Mucosa of rectum (tissue), 2 donors: ENCODE data around the gene MRPS10.
"Not testable (repeated sequence)": the region's sequence is repeated elsewhere in the genome, so short reads cannot be mapped to it uniquely, and the experiment has no call there.

ENCODE experiments used
- H3K27ac ChIP-seq, 2 donors: one replicate each; pipeline ENCODE4 v1.7.0; 2013; ENCODE audit warnings: inconsistent platforms in 2 of 2, low read depth in 2 of 2, low read length in 2 of 2
- H3K27me3 ChIP-seq, 2 donors: one replicate each; pipeline ENCODE4 v1.7.0; 2013; ENCODE audit warnings: low read length in 2 of 2; ENCODE audit not compliant: control insufficient read depth in 2 of 2, insufficient read depth in 2 of 2
- H3K36me3 ChIP-seq, 2 donors: one replicate each; pipeline ENCODE4 v1.7.0; 2013; ENCODE audit warnings: low read length in 2 of 2; ENCODE audit not compliant: control insufficient read depth in 2 of 2, insufficient read depth in 2 of 2
- H3K4me1 ChIP-seq, 2 donors: one replicate each; pipeline ENCODE4 v1.7.0; 2013; ENCODE audit warnings: low read length in 2 of 2, mild to moderate bottlenecking in 1 of 2; ENCODE audit not compliant: control insufficient read depth in 2 of 2, insufficient read depth in 2 of 2
- H3K4me3 ChIP-seq, 2 donors: one replicate each; pipeline ENCODE4 v1.7.0; 2013; ENCODE audit warnings: low read length in 2 of 2
- H3K9ac ChIP-seq, 2 donors: one replicate each; pipeline ENCODE4 v1.7.0; 2013; ENCODE audit warnings: low read length in 2 of 2, low read depth in 1 of 2, mild to moderate bottlenecking in 1 of 2
- H3K9me3 ChIP-seq, 2 donors: one replicate each; pipeline ENCODE4 v1.7.0; 2013; ENCODE audit warnings: low read length in 2 of 2; ENCODE audit not compliant: control insufficient read depth in 2 of 2
- donor health status: healthy.
- donor health status: Normal muscosa, but diverticular disease.

MRPS10 gene

DNA sequence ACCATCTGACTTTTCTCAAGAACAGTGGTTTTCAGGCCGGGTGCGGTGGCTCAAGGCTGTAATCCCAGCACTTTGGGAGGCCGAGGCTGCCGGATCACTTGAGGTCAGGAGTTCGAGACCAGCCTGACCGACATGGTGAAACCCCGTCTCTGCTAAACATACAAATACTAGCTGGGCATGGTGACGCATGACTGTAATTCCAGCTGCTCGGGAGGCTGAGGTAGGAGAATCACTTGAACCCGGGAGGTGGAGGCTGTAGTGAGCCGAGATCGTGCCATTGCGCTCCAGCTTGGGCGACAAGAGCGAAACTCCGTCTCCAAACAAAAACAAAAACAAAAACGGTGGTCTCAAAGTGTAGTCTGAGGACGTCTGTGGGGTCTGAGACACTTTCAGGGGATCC is 1.2 kb downstream of the MRPS10 start:
- Histone ChIP-seq H3K4me1 (peaks cover 5 to 10% of the 10 kb centered on the region in 2 donors), H3K9ac (peak overlapping the region in 1 of 2 donors; percentile 80), H3K36me3 (peaks cover 16 to 24% of the 10 kb centered on the region in 2 donors), H3K4me3 (peak overlapping the region in 1 of 2 donors; percentile 93)
- H3K27me3 ChIP-seq, H3K9me3 ChIP-seq, H3K27ac ChIP-seq: not testable (repeated sequence)

DNA sequence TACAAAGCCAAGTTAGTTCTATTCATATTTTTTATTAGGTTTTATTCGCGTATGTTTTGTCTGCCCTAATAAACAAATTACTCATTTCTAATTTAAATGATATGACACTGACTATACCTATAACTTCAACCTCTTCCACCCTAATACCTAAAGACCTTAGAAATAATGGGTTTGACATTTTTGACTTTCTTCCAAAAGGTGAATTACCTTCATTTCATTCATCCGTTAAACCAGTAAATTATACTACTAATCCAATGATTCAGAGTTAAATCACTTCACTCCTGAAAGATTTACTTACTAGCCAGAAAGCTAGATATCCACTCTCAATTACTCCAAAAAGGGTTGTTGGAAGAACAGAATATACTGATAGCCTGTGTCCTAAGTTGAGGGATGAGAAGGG is 5.2 kb downstream of the MRPS10 start:
- H3K4me1 ChIP-seq = peaks cover 5 to 10% of the 10 kb centered on the region in 2 donors
- H3K9ac ChIP-seq = no peak overlapping the region
- H3K9me3 ChIP-seq = no peaks in the 10 kb centered on the region
- H3K4me3 ChIP-seq = no peak overlapping the region
- no peak overlapping the region for H3K27ac ChIP-seq
- H3K27me3 ChIP-seq = no peaks in the 10 kb centered on the region
- H3K36me3 ChIP-seq = peaks cover 40 to 53% of the 10 kb centered on the region in 2 donors

GRCh38 chr6:42211726-42212125 is 5.9 kb downstream of the MRPS10 start:
- Histone ChIP-seq H3K36me3 (peaks cover 41 to 53% of the 10 kb centered on the region in 2 donors), H3K27ac (no peak overlapping the region)

GRCh38 chr6:42210551-42210950 is 7.1 kb downstream of the MRPS10 start:
- Histone ChIP-seq H3K9me3 (no peaks in the 10 kb centered on the region), H3K36me3 (peaks cover 44 to 53% of the 10 kb centered on the region in 2 donors), H3K4me3 (no peak overlapping the region), H3K27ac (no peak overlapping the region), H3K4me1 (no peaks in the 10 kb centered on the region), H3K27me3 (no peaks in the 10 kb centered on the region), H3K9ac (no peak overlapping the region)

More at GRCh38 chr6:42211726-42212125, 5.9 kb downstream of the MRPS10 start:
- peaks cover 3 to 5% of the 10 kb centered on the region in 2 donors for H3K4me1 ChIP-seq
- H3K4me3 ChIP-seq = no peak overlapping the region
- H3K27me3 ChIP-seq = no peaks in the 10 kb centered on the region
- no peaks in the 10 kb centered on the region for H3K9me3 ChIP-seq
- no peak overlapping the region for H3K9ac ChIP-seq

DNA sequence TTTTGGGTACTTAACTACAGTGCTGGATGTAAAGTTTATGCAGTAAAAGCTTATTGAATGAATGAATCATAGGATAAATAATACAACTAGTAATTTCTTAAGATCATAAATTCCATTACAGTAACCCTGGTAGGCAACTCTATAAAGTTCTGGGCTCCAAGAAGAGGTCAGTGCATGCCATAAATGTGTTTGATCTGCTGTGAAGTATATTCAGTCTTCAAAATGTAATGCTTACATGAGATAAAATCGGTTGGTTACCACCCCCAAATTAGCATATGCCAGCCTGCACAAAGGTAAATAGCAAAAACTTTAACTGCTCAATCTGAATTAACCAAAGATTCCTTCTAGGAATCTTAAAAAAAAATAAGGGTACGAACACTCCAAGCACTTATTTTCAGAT is 10.1 kb downstream of the MRPS10 start:
- H3K36me3 ChIP-seq = peaks cover 34 to 38% of the 10 kb centered on the region in 2 donors
- not testable (repeated sequence) for H3K9me3 ChIP-seq, H3K4me3 ChIP-seq, H3K4me1 ChIP-seq, H3K9ac ChIP-seq, H3K27ac ChIP-seq, H3K27me3 ChIP-seq

- Histone ChIP-seq H3K27me3 (no peaks in the 10 kb centered on the region), H3K9me3 (no peaks in the 10 kb centered on the region), H3K36me3 (peaks cover 17 to 18% of the 10 kb centered on the region in 2 donors), H3K4me3 (no peak overlapping the region), H3K4me1 (no peaks in the 10 kb centered on the region), H3K9ac (no peak overlapping the region), H3K27ac (no peak overlapping the region)
Observed at GRCh38 chr6:42204768-42205282, 12.8 kb downstream of the MRPS10 start.

- Histone ChIP-seq H3K4me1 (no peaks in the 10 kb centered on the region), H3K4me3 (no peak overlapping the region), H3K27me3 (no peaks in the 10 kb centered on the region), H3K9ac (no peak overlapping the region), H3K36me3 (peaks cover 2 to 6% of the 10 kb centered on the region in 2 donors), H3K27ac (no peak overlapping the region), H3K9me3 (no peaks in the 10 kb centered on the region)
Observed at GRCh38 chr6:42203183-42203582, 14.5 kb downstream of the MRPS10 start.

DNA sequence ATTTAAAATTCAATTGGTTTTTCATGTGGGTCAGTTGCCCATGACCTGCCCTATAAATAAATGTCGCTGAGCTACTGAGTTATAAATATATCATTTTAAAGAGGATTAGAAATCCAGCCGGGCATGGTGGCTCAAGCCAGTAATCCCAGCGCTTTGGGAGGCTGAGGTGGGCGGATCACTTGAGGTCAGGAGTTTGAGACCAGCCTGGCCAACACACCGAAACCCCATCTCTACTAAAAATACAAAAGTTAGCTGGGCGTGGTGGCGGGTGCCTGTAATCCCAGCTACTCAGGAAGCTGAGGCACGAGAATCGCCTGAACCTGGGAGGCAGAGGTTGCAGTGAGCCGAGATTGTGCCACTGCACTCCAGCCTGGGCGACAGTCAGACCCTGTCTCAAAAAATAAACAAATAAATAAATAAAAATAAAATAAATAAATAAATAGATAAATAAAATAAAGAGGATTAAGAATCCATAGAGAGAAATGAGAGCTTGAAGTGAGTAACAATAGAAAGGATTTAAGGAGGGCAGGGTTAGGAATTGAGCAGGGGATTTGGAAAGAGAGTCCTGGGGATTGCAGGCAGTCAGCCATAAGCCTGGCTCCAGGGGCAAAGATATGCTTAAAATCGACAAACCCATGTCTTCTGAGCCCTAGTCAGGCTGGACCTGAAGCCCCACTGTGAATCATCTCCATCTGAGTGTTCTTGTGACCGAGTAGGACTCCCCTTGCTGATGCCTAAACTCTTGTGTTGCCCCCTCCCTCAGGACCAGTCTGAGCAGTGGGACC is 15.3 kb downstream of the MRPS10 start:
- H3K9me3 ChIP-seq, H3K4me3 ChIP-seq, H3K27me3 ChIP-seq, H3K9ac ChIP-seq, H3K27ac ChIP-seq, H3K4me1 ChIP-seq, H3K36me3 ChIP-seq: not testable (repeated sequence)

GRCh38 chr6:42201382-42201781 is 16.3 kb downstream of the MRPS10 start:
- H3K36me3 ChIP-seq = no peaks in the 10 kb centered on the region
- no peaks in the 10 kb centered on the region for H3K9me3 ChIP-seq
- H3K4me1 ChIP-seq = no peaks in the 10 kb centered on the region
- H3K27me3 ChIP-seq = no peaks in the 10 kb centered on the region
- H3K27ac ChIP-seq = no peak overlapping the region
- H3K4me3 ChIP-seq = no peak overlapping the region
- no peak overlapping the region for H3K9ac ChIP-seq

GRCh38 chr6:42200035-42200434 is 17.6 kb downstream of the MRPS10 start:
- H3K27me3 ChIP-seq = no peaks in the 10 kb centered on the region
- H3K27ac ChIP-seq = no peak overlapping the region
- H3K4me1 ChIP-seq = no peaks in the 10 kb centered on the region
- no peaks in the 10 kb centered on the region for H3K9me3 ChIP-seq
- H3K36me3 ChIP-seq = no peaks in the 10 kb centered on the region
- H3K4me3 ChIP-seq = no peak overlapping the region
- no peak overlapping the region for H3K9ac ChIP-seq
